Bronchial epithelial cell (primary cell): ENCODE data around the gene DCLK2. TPM values are rescaled to one million over a fixed set of nuclear protein-coding genes. Genes with fewer than 3 reads are reported as not detected.

Source experiments
- DNase-seq: peaks from one replicate; pipeline ENCODE4 v3.0.0-alpha.2; 2010; ENCODE audit warnings: low read depth
- FAIRE-seq: peaks from 2 replicates; lab custom pipeline; 2011; peaks lifted over from hg19 to GRCh38; lab: Jason Lieb, UNC
- H3K27me3 ChIP-seq: 2 replicates; pipeline ENCODE4 v1.5.1; 2011; ENCODE audit warnings: low read length; ENCODE audit not compliant: control insufficient read depth, insufficient read depth
- H3K36me3 ChIP-seq: 2 replicates; pipeline ENCODE4 v1.5.1; 2011; ENCODE audit warnings: low read length; ENCODE audit not compliant: control insufficient read depth, insufficient read depth
- H3K4me3 ChIP-seq: 2 replicates; pipeline ENCODE4 v1.5.1; 2011; ENCODE audit warnings: mild to moderate bottlenecking, low read depth, low read length, control low read depth
- CTCF ChIP-seq: IDR thresholded peaks from 2 replicates; pipeline ENCODE4 v1.5.1; 2011; ENCODE audit warnings: mild to moderate bottlenecking, moderate library complexity, low read length, control low read depth, inconsistent platforms; ENCODE audit not compliant: insufficient read depth, severe bottlenecking
- total RNA-seq: library from RNA; depleted of rRNA; stranded (reverse); fragments of >200 nt; gene quantifications from 2 replicates; pipeline ENCODE4 v1.2.1, GENCODE V29; 2014

Gene DCLK2
- total RNA-seq, 1 donor from 2014 or later, result not detected

- H3K4me3 ChIP-seq, result no peak overlapping the region
- FAIRE-seq (no peak), DNase-seq (no peak)
- no peak for TF ChIP-seq CTCF
- H3K27me3 ChIP-seq, result peaks cover 6% of the 10 kb centered on the region
- no peaks in the 10 kb centered on the region for H3K36me3 ChIP-seq
These were observed 129.6 kb downstream of the DCLK2 start for GRCh38 chr4:150207871-150208270.

GRCh38 chr4:150209140-150209829 lies 131.0 kb downstream of the DCLK2 start:
- peak; percentile 58 for TF ChIP-seq CTCF
- Histone ChIP-seq H3K36me3 (no peaks in the 10 kb centered on the region), H3K27me3 (peaks cover 6% of the 10 kb centered on the region), H3K4me3 (no peak overlapping the region)
- FAIRE-seq (no peak), DNase-seq (peak; percentile 52)

- DNase-seq (no peak), FAIRE-seq (no peak)
- TF ChIP-seq CTCF, result no peak
- Histone ChIP-seq H3K36me3 (no peaks in the 10 kb centered on the region), H3K4me3 (no peak overlapping the region), H3K27me3 (peaks cover 6% of the 10 kb centered on the region)
These were observed 132.8 kb downstream of the DCLK2 start for GRCh38 chr4:150211016-150211415.

- peaks cover 6% of the 10 kb centered on the region for H3K27me3 ChIP-seq
- DNase-seq (no peak), FAIRE-seq (no peak)
- TF ChIP-seq CTCF, result no peak
- H3K4me3 ChIP-seq, result no peak overlapping the region
- H3K36me3 ChIP-seq, result no peaks in the 10 kb centered on the region
These were observed 133.7 kb downstream of the DCLK2 start for GRCh38 chr4:150211799-150212445.

- no peak for DNase-seq
- H3K4me3 ChIP-seq, result no peak overlapping the region
- TF ChIP-seq CTCF, result no peak
- no peak for FAIRE-seq
- no peaks in the 10 kb centered on the region for H3K36me3 ChIP-seq
- peaks cover 6% of the 10 kb centered on the region for H3K27me3 ChIP-seq
These were observed 134.2 kb downstream of the DCLK2 start for GRCh38 chr4:150212485-150212884.
